GM18873 (cell line): Measurements from ENCODE around the gene KIAA0753.
"Not testable (repeated sequence)": the region's sequence is repeated elsewhere in the genome, so short reads cannot be mapped to it uniquely, and the experiment has no call there.

ENCODE experiments used
- ATAC-seq: cut with Tn5 transposase; IDR thresholded peaks from one replicate; pipeline ENCODE4 v1.9.1; 2021; ENCODE audit warnings: mild to moderate bottlenecking, moderate library complexity, moderate number of reproducible peaks; ENCODE audit not compliant: unreplicated experiment, low FRiP score

The KIAA0753 gene

DNA sequence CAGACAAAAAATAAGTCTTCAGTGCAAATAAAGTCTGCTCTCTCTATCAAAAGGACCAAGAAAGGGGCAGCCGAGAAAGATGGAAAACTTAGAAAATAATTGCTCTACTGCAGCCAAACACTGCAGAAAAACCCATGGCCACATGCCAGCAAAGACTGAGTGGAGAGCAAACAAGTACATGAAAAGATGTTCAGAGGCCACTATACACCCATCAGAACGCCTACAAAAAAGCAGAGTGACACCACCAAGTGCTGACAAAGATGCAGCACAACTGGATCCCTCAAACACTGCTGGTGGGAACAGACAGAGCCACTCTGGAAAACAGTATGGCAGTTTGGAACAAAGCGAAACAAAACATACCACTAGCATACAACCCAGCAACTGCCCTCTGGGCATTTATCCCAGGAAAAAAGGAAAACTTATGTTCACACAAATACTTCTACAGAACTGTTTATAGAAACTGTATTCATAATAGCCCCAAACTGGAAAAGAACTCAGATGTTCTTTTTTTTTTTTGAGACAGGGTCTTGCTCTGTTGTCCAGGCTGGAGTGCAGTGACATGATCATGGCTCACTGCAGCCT is 36.7 kb downstream of the KIAA0753 start:
- no peak for ATAC-seq

DNA sequence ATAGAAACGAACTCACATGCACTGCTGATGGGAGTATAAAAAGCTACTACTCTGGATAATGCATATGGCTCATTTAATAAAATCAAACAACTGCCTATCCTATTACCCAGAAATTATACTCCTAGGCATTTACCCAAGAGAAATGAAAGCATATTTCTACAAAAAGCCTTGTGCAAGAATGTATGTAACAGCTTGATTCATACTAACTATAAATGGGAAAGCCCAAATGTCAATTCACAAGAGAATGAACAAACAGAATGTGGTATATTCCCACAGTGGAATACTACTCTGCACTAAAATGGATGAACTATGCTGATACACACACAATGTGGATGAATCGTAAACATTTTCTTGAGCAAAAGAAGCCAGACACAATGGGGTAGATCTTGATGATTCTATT is 38.4 kb downstream of the KIAA0753 start:
- no peak for ATAC-seq

DNA sequence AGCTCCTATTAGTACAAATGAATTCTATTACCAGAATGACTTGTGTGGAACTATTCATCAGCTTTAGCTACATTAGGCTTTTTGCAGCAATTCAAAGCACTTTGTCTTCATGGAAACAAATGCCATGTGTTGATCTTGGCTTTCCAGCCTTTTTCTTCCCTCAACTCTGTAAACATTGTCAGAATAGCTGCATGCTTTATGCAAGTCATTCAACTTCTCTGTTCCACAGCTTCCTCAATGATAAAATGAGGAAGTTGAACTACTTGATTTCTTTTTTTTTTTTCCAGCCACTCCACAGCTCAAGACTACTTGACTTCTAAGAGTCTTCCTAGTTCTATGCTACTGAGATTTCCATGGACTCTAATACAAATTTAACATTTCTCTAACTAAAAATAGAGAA is 41.1 kb downstream of the KIAA0753 start:
- no peak for ATAC-seq

DNA sequence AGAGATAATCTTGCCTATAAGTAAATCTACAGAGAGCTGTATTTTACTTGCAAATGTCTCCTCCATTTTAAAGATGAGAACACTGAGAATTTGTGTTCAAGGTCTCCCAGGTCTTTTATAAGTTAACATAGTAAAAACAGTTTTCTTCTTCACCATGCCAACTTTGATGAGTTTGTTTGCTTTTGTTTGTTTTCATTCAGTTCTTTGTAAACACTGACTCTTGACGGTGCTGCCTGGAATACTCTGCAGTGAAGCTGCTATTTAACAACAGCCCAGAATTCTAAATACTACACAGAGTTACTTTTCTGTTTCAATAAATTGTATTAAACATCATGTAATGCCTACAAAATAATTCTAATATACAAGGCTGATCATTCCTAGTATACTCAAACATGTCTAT is 42.8 kb downstream of the KIAA0753 start:
- ATAC-seq: no peak

DNA sequence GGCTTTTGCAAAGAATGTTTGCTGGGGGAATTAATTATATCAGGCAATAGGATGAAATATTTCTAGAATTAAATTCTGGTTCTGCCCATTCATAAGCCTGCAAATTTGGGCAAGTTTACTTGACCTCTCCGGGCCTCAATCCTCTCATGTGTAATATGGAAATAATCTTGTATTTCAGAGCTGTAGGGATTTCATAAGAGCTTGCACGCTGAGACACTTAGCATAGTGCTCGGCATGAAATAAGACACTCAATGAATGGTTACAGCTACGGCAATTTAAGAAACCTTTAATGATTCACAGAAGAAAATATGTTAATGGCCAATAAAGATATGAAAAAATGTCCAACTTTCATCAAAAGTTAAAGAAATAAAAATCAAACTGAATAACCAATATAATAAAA is 43.6 kb downstream of the KIAA0753 start:
- no peak for ATAC-seq

DNA sequence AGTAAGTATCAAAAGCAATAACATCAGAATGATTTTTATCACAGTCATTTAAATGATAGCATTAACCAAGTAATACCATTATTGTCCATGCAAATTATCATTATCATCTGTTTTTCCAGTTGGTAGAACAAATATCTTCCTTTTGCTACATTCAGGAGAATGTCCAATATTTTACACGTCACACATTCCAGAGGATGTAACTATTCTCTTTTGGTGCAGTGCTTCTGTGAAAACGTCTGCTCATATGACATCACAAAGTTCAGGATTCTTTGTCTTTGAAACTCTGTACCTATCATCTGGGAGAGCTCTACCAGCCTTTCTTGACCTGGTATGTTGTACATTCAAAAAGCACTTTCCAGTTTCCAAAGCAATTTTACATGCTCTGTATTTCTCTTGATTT is 44.0 kb downstream of the KIAA0753 start:
- no peak for ATAC-seq

DNA sequence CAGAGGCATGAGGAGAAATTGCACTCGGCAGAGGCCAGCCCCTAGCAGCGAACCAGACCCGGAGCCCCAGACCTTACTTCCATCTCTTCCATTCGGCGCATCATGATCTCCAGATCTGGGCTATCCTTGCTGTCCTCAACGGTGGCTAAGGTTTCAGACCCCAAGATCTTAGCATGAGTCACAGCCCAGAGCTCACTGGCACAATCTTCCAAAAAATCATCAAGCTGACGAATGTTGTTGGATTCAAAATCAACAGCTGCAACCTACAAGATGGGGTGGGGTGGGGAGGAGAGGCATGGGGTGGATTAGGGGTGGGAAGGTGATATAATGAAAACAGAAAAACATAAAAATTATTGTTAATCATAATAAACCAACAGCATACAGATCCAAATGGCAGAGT is 44.4 kb downstream of the KIAA0753 start:
- no peak for ATAC-seq

DNA sequence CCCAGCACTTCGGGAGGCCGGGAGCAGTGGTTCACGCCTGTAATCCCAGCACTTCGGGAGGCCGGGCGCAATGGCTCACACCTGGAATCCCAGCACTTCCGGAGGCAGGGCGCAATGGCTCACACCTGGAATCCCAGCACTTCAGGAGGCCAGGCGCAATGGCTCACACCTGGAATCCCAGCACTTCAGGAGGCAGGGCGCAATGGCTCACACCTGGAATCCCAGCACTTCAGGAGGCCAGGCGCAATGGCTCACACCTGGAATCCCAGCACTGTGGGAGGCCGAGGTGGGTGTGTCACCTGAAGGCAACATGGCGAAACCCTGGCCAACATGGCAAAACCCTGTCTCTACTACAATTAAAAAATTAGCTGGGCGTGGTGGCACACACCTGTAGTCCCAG is 47.1 kb downstream of the KIAA0753 start:
- ATAC-seq: not testable (repeated sequence)

DNA sequence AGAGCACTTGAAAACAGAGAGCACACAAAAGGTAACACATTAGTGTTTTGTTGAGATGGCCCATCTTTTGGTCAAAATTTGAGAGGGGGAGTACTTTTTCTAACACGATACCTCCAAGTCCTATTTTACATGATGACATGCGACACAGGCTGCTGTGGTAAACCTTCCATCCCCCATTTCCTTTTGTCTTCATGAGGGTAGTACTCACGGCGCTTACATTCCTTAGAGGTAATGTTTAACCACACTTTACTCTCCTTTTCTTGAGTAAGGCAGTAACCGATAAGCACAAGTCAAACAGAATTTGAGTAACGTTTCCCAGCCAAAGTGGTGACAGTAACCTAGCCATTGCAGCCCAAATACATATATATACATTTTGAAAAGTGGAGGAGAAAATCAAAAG is 48.3 kb downstream of the KIAA0753 start:
- no peak for ATAC-seq

DNA sequence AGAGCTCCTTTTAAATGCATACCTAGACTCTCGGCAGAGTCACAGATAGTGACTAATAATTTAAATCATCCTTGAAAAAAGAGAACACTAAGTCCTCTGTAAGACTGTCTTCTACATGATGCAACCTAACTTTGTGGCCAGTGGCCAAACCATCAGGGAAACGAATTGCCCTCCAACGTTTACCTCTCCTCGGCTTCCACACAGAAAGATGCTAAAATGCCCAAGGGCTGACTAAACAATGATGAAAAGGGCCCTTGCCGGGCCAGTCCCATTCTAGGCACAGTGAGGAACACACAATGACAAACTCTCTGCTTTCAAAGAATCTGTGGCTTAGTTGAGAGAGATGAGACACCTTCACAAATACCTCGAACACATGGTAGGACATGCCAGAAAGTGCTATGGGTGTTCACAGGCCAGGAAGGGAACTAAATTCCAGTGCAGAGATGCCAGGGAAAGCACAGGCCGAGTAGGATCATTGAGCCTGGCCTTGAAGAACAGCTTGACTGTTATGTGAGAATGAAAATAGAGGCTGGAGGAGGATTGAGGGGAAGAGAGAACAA is 48.8 kb downstream of the KIAA0753 start:
- ATAC-seq: no peak

DNA sequence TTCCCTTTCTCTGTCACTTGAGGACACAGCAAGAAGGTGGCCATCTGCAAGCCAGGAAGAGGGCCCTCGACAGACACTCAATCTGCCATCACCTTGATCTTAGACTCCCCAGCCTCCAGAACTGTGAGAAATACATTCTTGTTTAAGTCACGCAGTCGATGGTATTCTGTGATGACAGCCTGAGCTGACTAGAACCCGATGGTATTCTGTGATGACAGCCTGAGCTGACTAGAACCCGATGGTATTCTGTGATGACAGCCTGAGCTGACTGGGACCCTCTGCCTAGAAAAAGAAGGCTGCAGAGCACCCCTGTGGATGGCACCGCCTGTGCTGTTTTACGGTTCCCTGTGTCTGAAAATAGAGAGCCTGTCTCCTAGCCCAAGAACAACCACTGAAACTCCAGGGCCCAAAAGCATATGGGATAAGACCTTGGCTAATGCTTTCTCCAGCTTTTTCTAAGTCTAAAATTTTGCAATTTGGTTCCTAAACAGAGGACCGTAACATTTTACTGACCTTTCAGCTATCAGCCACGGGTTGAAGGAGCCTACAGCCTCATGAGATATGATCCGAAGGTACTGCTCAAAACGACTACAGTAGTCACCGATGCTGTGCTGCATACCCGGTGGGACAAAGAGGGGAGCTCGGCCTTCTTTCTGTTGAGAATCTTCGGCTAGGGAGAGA is 51.1 kb downstream of the KIAA0753 start:
- no peak for ATAC-seq

DNA sequence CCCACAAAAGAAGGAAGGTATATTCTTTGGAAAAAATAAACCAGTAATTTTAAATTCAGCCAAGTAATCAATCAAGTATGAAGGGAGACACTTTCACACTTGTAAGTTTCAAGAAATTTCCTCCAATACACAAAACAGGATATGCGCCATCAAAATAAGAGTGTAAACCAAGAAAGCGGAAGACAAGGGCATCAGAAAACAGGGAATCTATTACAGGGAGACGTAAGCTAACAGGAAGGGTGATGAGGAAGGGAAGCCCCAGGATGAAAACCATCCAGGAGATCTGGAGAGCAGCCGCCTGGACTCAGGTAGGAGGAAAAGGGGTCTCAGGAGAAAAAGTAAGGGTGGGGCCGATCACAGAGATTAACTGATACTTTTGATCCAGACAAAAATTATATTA is 52.3 kb downstream of the KIAA0753 start:
- no peak for ATAC-seq

DNA sequence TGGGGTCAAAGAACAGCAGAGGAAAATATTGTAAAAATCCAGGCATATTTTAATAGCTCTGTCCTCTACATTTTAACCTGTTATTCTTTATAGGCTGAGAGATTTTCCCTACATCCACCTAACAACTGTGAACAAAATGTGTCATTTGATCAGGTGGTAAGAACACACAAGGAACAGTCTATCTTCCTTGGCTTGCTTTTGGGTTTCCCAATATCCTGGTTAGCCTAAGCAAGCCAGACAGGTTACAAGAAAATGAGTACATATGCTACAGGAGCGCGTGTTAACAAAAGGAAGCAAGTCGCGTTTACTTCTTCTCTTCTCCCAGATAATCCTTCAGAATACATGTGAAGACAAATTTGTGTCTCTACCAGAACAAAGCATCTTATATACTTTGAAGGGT is 53.2 kb downstream of the KIAA0753 start:
- ATAC-seq: no peak

DNA sequence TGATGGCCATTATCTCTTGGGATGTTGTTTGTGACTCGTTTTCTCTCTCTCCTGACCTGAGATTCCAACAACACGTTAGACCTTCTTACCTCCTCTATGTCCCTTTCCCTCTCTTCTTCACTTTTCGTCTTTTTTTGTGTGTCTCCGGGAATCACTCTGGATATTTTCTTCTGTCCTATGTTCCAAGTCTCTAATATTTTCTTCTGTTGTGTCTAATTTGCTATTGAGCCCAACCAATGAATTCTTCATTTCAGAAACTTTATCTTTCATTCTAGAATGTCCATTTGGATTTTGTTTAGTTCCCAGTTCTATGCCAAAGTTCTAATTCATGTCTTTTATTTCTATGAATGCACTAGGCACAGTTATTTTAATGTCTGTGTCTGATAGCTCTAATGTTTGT is 57.1 kb downstream of the KIAA0753 start:
- no peak for ATAC-seq

DNA sequence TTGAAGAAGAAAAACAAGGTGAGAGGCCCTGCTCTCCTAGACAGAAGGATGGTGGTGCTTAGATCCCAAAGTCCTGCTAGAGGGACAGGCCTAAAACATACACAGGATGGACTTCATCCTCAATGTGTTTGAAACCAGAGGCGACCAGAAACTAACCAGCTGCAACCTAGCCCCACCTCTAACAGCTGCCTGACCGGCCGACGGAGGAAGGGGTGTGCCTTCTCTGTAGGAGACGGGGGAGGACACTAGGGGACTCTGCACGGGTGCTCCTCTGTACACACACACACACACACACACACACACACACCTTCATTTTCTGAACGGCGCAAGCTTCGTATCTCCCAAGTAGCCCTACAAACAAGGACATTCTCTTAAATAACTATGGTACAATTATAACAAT is 59.9 kb downstream of the KIAA0753 start:
- no peak for ATAC-seq

DNA sequence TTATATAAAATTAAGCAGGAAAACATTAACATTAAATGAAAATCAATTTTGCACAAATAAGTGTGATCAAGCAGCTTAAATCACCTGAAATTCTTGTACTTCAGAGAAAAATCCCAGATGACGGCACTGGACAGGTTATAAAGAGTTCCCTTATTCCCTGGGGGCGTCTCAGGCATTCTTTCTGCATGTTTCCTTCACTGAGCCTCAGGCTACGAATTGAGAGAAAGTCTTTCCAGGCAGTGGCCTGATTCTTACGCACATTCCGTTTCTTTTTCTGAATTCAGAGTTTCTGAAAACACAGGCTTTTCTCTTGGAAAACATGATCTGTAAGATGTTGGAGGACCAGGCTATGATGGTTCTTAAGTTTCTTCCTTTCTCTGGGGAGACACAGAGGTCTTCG is 62.0 kb downstream of the KIAA0753 start:
- no peak for ATAC-seq

DNA sequence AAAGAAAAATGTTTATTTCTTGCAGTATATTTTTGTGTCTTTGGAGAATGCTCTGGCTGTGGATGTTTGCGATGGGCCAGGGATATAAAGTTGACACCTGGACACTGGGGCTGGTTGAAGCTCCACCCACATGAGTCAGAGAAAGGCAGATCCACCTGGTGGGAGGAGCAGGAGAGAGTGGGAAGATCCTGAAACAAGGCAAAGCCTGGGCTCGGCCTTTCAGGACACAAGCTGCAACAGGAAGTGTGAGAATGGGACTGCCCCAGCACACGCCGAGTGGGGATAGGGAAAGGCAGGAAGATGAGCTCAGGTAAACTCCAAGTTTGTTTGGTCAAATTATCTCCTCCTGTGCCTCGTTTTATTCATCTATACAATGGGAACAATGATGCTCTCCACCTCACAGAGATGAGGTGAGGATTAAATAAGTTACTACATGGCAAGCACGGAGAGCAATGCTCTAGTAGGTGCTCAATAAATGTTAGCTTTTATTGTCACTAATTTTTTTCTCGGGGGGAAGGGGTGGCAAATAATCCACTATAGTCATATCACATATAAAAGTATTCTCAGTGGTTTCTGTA is 62.7 kb downstream of the KIAA0753 start:
- ATAC-seq: no peak

DNA sequence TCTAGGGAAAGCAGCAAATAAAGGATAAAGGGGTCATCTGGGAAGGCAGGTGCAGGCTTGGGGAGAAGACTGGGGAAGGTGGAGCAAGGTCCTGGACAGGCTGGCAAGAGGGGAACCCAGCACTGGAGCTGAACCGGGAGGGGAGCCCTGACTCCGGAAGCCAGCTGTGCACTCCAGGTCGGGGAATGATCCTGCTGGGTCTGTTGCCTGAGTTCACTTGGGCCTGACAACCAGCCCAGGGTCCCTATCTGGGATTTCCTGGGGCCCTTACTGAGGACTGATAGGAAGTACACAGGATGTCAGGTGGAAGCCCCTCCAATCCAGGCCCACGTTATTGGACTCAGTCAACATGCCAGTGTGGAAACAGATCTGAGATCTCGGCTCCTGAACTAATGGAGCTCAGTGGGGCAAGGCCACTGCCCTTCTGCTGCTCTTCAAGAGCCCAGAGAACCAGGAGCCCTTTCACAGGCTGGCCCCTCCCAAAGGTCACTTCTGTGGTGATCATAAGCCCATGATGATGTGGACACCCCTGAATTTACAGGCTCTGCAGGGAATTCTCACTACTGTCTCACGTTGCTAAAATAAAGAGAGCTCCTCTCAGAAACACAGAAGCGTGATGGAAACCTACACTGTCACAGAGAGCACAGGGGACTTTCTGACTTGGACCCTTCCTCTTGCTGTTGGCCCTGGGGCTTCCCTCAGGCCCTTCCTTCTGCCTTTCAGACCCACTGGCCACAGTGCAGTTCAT is 64.3 kb downstream of the KIAA0753 start:
- ATAC-seq: no peak

DNA sequence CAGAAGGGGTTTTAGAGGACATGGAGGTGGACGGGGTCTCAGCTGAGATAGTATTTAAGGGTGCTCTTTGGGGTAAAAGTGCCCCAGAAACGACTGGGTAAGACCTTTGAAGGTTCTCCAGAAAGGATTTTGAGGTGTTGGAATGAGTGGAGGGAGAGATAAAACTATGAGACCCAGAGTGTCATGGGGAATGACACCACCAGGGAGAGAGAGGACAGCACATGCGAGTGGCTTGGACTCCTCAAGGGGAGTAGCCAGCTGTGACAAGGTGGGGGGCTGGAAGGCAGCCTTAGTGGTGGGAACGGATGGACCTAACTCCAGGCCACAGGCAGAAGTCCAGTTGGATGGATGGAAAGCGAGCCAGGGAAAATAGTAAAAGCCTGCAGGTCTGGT is 64.9 kb downstream of the KIAA0753 start:
- no peak for ATAC-seq

DNA sequence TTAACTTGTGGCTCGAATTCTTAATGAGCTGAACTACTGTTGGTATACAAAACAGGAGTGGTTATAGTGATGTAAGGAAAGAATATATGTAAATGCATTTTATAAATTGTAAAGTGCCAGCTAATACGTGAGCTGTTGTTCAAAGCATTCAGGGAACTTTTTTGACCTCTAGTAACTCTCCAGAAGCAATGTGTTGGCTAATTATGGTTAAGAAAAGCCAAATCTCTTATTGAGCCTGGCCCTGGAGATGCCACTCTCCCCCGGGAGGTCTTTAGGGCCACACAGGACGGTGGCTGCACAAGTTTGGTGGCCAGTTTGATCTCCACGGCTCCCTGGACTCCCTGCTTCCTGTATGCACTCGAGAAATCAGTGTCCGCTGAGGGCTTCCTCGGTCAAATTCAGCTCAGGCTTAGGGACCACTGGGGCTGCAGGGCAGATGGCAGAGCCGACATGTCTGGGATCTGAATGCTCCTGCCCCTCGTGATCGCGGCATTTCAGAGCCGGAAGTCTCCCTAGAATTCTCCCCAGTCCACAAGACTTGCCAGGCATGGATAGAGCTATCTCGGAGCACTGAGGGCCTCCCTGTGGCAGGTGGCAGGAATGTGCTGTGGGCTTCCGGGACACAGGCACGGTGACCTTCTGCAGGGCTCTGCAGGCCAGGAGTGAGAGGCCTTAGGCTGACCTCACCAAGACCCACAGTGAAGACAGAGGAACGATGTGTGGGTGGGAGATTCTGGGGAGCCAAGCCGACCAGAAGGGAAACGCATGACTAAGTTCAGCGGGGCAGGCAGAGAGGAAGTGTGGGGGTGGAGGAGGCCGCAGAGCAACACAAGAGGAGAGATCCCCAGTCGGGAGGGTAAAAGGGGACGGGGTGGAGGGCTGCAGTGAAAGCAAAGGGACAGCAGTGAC is 65.6 kb downstream of the KIAA0753 start:
- ATAC-seq: no peak
